Stomach (tissue), 4 donors: ENCODE results near the gene LRRFIP1.

Experiments used
- EP300 ChIP-seq: sonication (generic); formaldehyde crosslinking; IDR thresholded peaks from one replicate; pipeline ENCODE4 v1.6.1; 2017; ENCODE audit warnings: antibody characterized with exemption
- POLR2A ChIP-seq, 4 donors: fragments of 450-650 bp; IDR thresholded peaks; one replicate each; pipeline ENCODE4 v1.6.1; 2016; ENCODE audit warnings: antibody characterized with exemption in 4 of 4, control low read depth in 2 of 4, mild to moderate bottlenecking in 1 of 4, moderate library complexity in 1 of 4
- TF ChIP-seq, protein P1 (sequence below), 7 experiments: fragments of 450-650 bp in 4 of 7; fragments of 200-600 bp in 3 of 7; sonication (generic) in 3 of 7; IDR thresholded peaks; one replicate each; pipeline ENCODE4 v1.5.1; 2016 to 2019; ENCODE audit warnings: antibody characterized with exemption in 7 of 7, control low read depth in 2 of 7, mild to moderate bottlenecking in 1 of 7

DNA sequence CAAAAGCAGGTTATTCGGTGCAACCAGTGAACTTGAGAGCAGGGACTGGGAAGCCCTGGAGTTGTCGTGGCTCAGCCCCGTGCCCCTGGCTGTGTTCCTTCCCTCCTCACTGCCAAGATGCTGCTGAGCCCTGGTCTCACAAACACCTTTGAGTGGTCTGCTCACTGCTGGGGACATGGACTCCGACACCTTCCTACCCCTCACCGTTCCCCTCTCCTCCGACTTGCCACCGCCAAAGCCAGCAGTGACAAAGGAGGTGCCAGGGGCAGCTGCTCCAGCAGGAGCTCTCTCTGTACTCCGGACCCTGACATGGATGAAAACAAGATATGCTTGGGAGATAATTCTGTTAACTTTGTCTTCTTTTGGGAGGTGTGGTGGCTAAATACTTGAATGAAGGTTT is 17.9 kb downstream of the LRRFIP1 start:
- TF ChIP-seq, protein P1, sequence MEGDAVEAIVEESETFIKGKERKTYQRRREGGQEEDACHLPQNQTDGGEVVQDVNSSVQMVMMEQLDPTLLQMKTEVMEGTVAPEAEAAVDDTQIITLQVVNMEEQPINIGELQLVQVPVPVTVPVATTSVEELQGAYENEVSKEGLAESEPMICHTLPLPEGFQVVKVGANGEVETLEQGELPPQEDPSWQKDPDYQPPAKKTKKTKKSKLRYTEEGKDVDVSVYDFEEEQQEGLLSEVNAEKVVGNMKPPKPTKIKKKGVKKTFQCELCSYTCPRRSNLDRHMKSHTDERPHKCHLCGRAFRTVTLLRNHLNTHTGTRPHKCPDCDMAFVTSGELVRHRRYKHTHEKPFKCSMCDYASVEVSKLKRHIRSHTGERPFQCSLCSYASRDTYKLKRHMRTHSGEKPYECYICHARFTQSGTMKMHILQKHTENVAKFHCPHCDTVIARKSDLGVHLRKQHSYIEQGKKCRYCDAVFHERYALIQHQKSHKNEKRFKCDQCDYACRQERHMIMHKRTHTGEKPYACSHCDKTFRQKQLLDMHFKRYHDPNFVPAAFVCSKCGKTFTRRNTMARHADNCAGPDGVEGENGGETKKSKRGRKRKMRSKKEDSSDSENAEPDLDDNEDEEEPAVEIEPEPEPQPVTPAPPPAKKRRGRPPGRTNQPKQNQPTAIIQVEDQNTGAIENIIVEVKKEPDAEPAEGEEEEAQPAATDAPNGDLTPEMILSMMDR (IDR thresholded peaks at IDR 0.05) = no peak
- no peak for TF ChIP-seq EP300
- no peak for TF ChIP-seq POLR2A (IDR thresholded peaks at IDR 0.05)
